WTC11 (cell line): Measurements from ENCODE around the gene OR1J1. TPM values are rescaled to one million over a fixed set of nuclear protein-coding genes. Genes with fewer than 3 reads are reported as not detected.

ENCODE experiments used
- ATAC-seq: fragments of 200-7000 bp; cut with Tn5 transposase; 2 replicates; pipeline ENCODE4 v1.10.0; 2021; ENCODE audit warnings: mild to moderate bottlenecking, moderate library complexity
- CTCF ChIA-PET: fragments of 300-600 bp; sonication (Branson Sonifier 250); formaldehyde crosslinking; loops from one replicate; lab custom pipeline; 2021; ENCODE audit warnings: antibody characterized with exemption; lab: Charles Lee
- POLR2A ChIA-PET: fragments of 350-600 bp; sonication (Branson Sonifier 250); formaldehyde crosslinking; loops from one replicate; lab custom pipeline; 2021; ENCODE audit warnings: antibody characterized with exemption; lab: Charles Lee
- DNase-seq: peaks from one replicate; pipeline ENCODE4 v3.0.0; 2021; ENCODE audit warnings: low spot score
- H3K27ac Mint-ChIP-seq: 2 replicates; pipeline ENCODE4 v1.8.0; 2021; ENCODE audit warnings: mixed read lengths
- H3K27me3 Mint-ChIP-seq: 2 replicates; pipeline ENCODE4 v1.8.0; 2021; ENCODE audit warnings: low read depth, mild to moderate bottlenecking, moderate library complexity, mixed read lengths
- H3K36me3 Mint-ChIP-seq: 2 replicates; pipeline ENCODE4 v1.8.0; 2021; ENCODE audit warnings: mixed read lengths
- H3K4me1 Mint-ChIP-seq: 2 replicates; pipeline ENCODE4 v1.8.0; 2022; ENCODE audit warnings: mixed read lengths
- H3K4me3 Mint-ChIP-seq: 2 replicates; pipeline ENCODE4 v1.8.0; 2021; ENCODE audit warnings: mild to moderate bottlenecking, moderate library complexity, mixed read lengths
- H3K9me3 Mint-ChIP-seq: 2 replicates; pipeline ENCODE4 v1.8.0; 2021; ENCODE audit warnings: mixed read lengths
- MLX ChIP-seq: sonication (generic); formaldehyde crosslinking; IDR thresholded peaks from 2 replicates; pipeline ENCODE4 v1.8.1; 2023; ENCODE audit warnings: mild to moderate bottlenecking, missing genetic modification reagents, moderate library complexity
- SMAD4 ChIP-seq: sonication (generic); formaldehyde crosslinking; IDR thresholded peaks from 2 replicates; pipeline ENCODE4 v1.8.0; 2022; ENCODE audit warnings: mild to moderate bottlenecking, missing genetic modification reagents
- TEAD1 ChIP-seq: sonication (generic); formaldehyde crosslinking; IDR thresholded peaks from 2 replicates; pipeline ENCODE4 v1.8.0; 2022; ENCODE audit warnings: mild to moderate bottlenecking, missing genetic modification reagents
- total RNA-seq: library from RNA; stranded (reverse); gene quantifications from 3 replicates; pipeline ENCODE4 v1.2.3, GENCODE V29; 2021

OR1J1 gene
- total RNA-seq, 1 experiment from 2014 or later: not detected

- peaks cover 58% of the 10 kb centered on the region for H3K27me3 Mint-ChIP-seq
- no peaks in the 10 kb centered on the region for H3K4me1 Mint-ChIP-seq
- ChIA-PET POLR2A (no interaction called here), CTCF (no interaction called here)
- H3K9me3 Mint-ChIP-seq: peaks cover 78% of the 10 kb centered on the region
- DNase-seq (no peak), ATAC-seq (no peak)
- H3K27ac Mint-ChIP-seq: no peak overlapping the region
- TF ChIP-seq SMAD4 (CRISPR knock-in tag): no peak
- TF ChIP-seq MLX: no peak
- TF ChIP-seq TEAD1 (CRISPR knock-in tag): no peak
- H3K4me3 Mint-ChIP-seq: no peak overlapping the region
- peaks cover 18% of the 10 kb centered on the region for H3K36me3 Mint-ChIP-seq
These were observed 35.2 kb downstream of the OR1J1 start for GRCh38 chr9:122442568-122442967.

Other genes starting within 250 kb of the OR1J1 start
- 0.71 to 1.5 TPM (median 1.5 TPM) in 3 replicates for gene LHX6, start 249.0 kb downstream of the OR1J1 start, total RNA-seq
- gene RBM18, start 213.1 kb downstream of the OR1J1 start, total RNA-seq: 11.4 to 14.3 TPM (median 13.1 TPM) in 3 replicates
- gene MRRF, start 213.0 kb downstream of the OR1J1 start, total RNA-seq: 36.1 to 42.3 TPM (median 38.8 TPM) in 3 replicates
- gene PTGS1, start 106.9 kb downstream of the OR1J1 start, total RNA-seq: 0.89 to 1.1 TPM (median 1.0 TPM) in 3 replicates
- not detected in 3 replicates for gene OR1J2, start 32.9 kb upstream of the OR1J1 start, total RNA-seq
- not detected in 3 replicates for gene OR1J4, start 41.2 kb upstream of the OR1J1 start, total RNA-seq
- gene OR1N1, start 49.4 kb upstream of the OR1J1 start, total RNA-seq: not detected in 3 replicates
- not detected in 3 replicates for gene OR1N2, start 75.2 kb upstream of the OR1J1 start, total RNA-seq
- gene OR1L8, start 105.5 kb upstream of the OR1J1 start, total RNA-seq: not detected in 3 replicates
- gene OR1Q1, start 136.8 kb upstream of the OR1J1 start, total RNA-seq: not detected in 3 replicates
- gene OR1B1, start 179.7 kb upstream of the OR1J1 start, total RNA-seq: not detected in 3 replicates
- gene OR1L1, start 183.8 kb upstream of the OR1J1 start, total RNA-seq: not detected in 3 replicates
- gene OR1L3, start 197.2 kb upstream of the OR1J1 start, total RNA-seq: not detected in 3 replicates
- gene OR1L4, start 246.1 kb upstream of the OR1J1 start, total RNA-seq: not detected in 3 replicates